Esophagus squamous epithelium (tissue), 4 donors: ENCODE measurements around the gene SLC51B.

Source experiments
- POLR2A ChIP-seq, 4 donors: fragments of 450-650 bp; IDR thresholded peaks; one replicate each; pipeline ENCODE4 v1.6.1; 2017; ENCODE audit warnings: antibody characterized with exemption in 4 of 4, mild to moderate bottlenecking in 4 of 4, moderate library complexity in 3 of 4
- TF ChIP-seq, protein P1 (sequence below), 6 experiments: fragments of 450-650 bp in 4 of 6; fragments of 200-600 bp in 2 of 6; sonication (generic) in 2 of 6; IDR thresholded peaks; one replicate each; pipeline ENCODE4 v1.5.1; 2016 to 2019; ENCODE audit warnings: antibody characterized with exemption in 6 of 6, mild to moderate bottlenecking in 4 of 6, moderate library complexity in 4 of 6

GRCh38 chr15:65077291-65077980 is 32.2 kb downstream of the SLC51B start:
- TF ChIP-seq, protein P1, sequence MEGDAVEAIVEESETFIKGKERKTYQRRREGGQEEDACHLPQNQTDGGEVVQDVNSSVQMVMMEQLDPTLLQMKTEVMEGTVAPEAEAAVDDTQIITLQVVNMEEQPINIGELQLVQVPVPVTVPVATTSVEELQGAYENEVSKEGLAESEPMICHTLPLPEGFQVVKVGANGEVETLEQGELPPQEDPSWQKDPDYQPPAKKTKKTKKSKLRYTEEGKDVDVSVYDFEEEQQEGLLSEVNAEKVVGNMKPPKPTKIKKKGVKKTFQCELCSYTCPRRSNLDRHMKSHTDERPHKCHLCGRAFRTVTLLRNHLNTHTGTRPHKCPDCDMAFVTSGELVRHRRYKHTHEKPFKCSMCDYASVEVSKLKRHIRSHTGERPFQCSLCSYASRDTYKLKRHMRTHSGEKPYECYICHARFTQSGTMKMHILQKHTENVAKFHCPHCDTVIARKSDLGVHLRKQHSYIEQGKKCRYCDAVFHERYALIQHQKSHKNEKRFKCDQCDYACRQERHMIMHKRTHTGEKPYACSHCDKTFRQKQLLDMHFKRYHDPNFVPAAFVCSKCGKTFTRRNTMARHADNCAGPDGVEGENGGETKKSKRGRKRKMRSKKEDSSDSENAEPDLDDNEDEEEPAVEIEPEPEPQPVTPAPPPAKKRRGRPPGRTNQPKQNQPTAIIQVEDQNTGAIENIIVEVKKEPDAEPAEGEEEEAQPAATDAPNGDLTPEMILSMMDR (IDR thresholded peaks at IDR 0.05): no peak
- no peak for TF ChIP-seq POLR2A (IDR thresholded peaks at IDR 0.05)
